SK-N-SH treated with all-trans-retinoic acid at 6 μM for 48 hours (cell line): Measurements from ENCODE around the gene ADIPOR2.

ENCODE experiments used
- ATAC-seq: fragments of 200-7000 bp; cut with Tn5 transposase; 3 replicates; pipeline ENCODE4 v1.9.1; 2020; ENCODE audit warnings: mild to moderate bottlenecking, moderate library complexity
- ARNTL ChIP-seq: fragments of 450-650 bp; formaldehyde crosslinking; IDR thresholded peaks from 2 replicates; pipeline ENCODE4 v1.5.0; 2020; ENCODE audit warnings: low read depth, mild to moderate bottlenecking, moderate library complexity, borderline replicate concordance
- BACH2 ChIP-seq: fragments of 250-450 bp; sonication (Bioruptor Pico); IDR thresholded peaks from 2 replicates; pipeline ENCODE4 v1.9.0; 2021; ENCODE audit warnings: mild to moderate bottlenecking, borderline replicate concordance
- CREB5 ChIP-seq: fragments of 250-450 bp; sonication (Bioruptor Pico); IDR thresholded peaks from 2 replicates; pipeline ENCODE4 v1.5.1; 2020; ENCODE audit warnings: low read depth, mild to moderate bottlenecking, moderate library complexity
- CSDC2 ChIP-seq: fragments of 250-450 bp; sonication (Bioruptor Pico); IDR thresholded peaks from 2 replicates; pipeline ENCODE4 v1.5.0; 2020; ENCODE audit warnings: mild to moderate bottlenecking, moderate library complexity
- CSRNP3 ChIP-seq: fragments of 250-450 bp; sonication (Bioruptor Pico); IDR thresholded peaks from 2 replicates; pipeline ENCODE4 v1.5.1; 2021; ENCODE audit warnings: mild to moderate bottlenecking, moderate library complexity
- ESRRG ChIP-seq: fragments of 250-450 bp; sonication (Bioruptor Pico); IDR thresholded peaks from 2 replicates; pipeline ENCODE4 v1.6.1; 2021; ENCODE audit warnings: mild to moderate bottlenecking
- ISL1 ChIP-seq: fragments of 250-450 bp; sonication (Bioruptor Pico); IDR thresholded peaks from 2 replicates; pipeline ENCODE4 v2.1.2; 2022; ENCODE audit warnings: mild to moderate bottlenecking, moderate library complexity
- OSR1 ChIP-seq: fragments of 250-450 bp; sonication (Bioruptor Pico); IDR thresholded peaks from 2 replicates; pipeline ENCODE4 v1.8.0; 2022; ENCODE audit warnings: moderate library complexity, mild to moderate bottlenecking, inconsistent platforms
- PATZ1 ChIP-seq: fragments of 250-450 bp; sonication (Bioruptor Pico); IDR thresholded peaks from 2 replicates; pipeline ENCODE4 v1.8.0; 2020; ENCODE audit warnings: mild to moderate bottlenecking, moderate library complexity, borderline replicate concordance
- POU6F1 ChIP-seq: fragments of 250-450 bp; sonication (Bioruptor Pico); IDR thresholded peaks from 2 replicates; pipeline ENCODE4 v1.8.0; 2021; ENCODE audit warnings: low read depth, mild to moderate bottlenecking, moderate library complexity, borderline replicate concordance
- RARB ChIP-seq: fragments of 250-450 bp; sonication (Bioruptor Pico); IDR thresholded peaks from 2 replicates; pipeline ENCODE4 v1.8.0; 2021; ENCODE audit warnings: mild to moderate bottlenecking, moderate library complexity
- TCF4 ChIP-seq: fragments of 250-450 bp; sonication (Bioruptor Pico); IDR thresholded peaks from 2 replicates; pipeline ENCODE4 v1.8.0; 2021; ENCODE audit warnings: mild to moderate bottlenecking, moderate library complexity, borderline replicate concordance
- TOX ChIP-seq: fragments of 250-450 bp; sonication (Bioruptor Pico); IDR thresholded peaks from 2 replicates; pipeline ENCODE4 v1.8.0; 2021; ENCODE audit warnings: mild to moderate bottlenecking, moderate library complexity, borderline replicate concordance
- TSHZ2 ChIP-seq: fragments of 250-450 bp; sonication (Bioruptor Pico); IDR thresholded peaks from 2 replicates; pipeline ENCODE4 v1.5.0; 2020; ENCODE audit warnings: mild to moderate bottlenecking, moderate library complexity
- ZC3H10 ChIP-seq: fragments of 250-450 bp; sonication (Bioruptor Pico); IDR thresholded peaks from 2 replicates; pipeline ENCODE4 v1.5.1; 2021; ENCODE audit warnings: mild to moderate bottlenecking, moderate library complexity
- ZFP3 ChIP-seq: fragments of 250-450 bp; sonication (Bioruptor Pico); IDR thresholded peaks from 2 replicates; pipeline ENCODE4 v1.5.0; 2020; ENCODE audit warnings: mild to moderate bottlenecking, moderate library complexity
- ZFP30 ChIP-seq: fragments of 450-650 bp; formaldehyde crosslinking; IDR thresholded peaks from 2 replicates; pipeline ENCODE4 v1.5.0; 2022; ENCODE audit warnings: mild to moderate bottlenecking, moderate library complexity
- ZNF565 ChIP-seq: fragments of 450-650 bp; formaldehyde crosslinking; conservative IDR thresholded peaks from 2 replicates; pipeline ENCODE4 v1.5.0; 2020; ENCODE audit warnings: low read depth, mild to moderate bottlenecking, moderate library complexity
- ZNF70 ChIP-seq: fragments of 450-650 bp; formaldehyde crosslinking; IDR thresholded peaks from 2 replicates; pipeline ENCODE4 v1.5.0; 2020; ENCODE audit warnings: mild to moderate bottlenecking, moderate library complexity
- ZNF8 ChIP-seq: fragments of 450-650 bp; formaldehyde crosslinking; IDR thresholded peaks from 2 replicates; pipeline ENCODE4 v1.5.0; 2020; ENCODE audit warnings: mild to moderate bottlenecking, moderate library complexity

The ADIPOR2 gene

GRCh38 chr12:1651946-1652345 lies 38.9 kb upstream of the ADIPOR2 start (continued):
- no peak for TF ChIP-seq CSRNP3
- no peak for TF ChIP-seq CREB5 (CRISPR knock-in tag)
- TF ChIP-seq ZNF70 = no peak
- no peak for TF ChIP-seq ZFP3 (CRISPR knock-in tag)
- no peak for TF ChIP-seq ESRRG (CRISPR knock-in tag)
- no peak for TF ChIP-seq BACH2

- ATAC-seq = no peak
- TF ChIP-seq RARB (CRISPR knock-in tag) = no peak
- TF ChIP-seq ISL1 (CRISPR knock-in tag) = no peak
- no peak for TF ChIP-seq TOX (CRISPR knock-in tag)
- TF ChIP-seq BACH2 = no peak
- no peak for TF ChIP-seq ARNTL (CRISPR knock-in tag)
- no peak for TF ChIP-seq CSDC2 (CRISPR knock-in tag)
- TF ChIP-seq TCF4 (CRISPR knock-in tag) = no peak
- TF ChIP-seq ZFP30 (CRISPR knock-in tag) = no peak
- TF ChIP-seq TSHZ2 (CRISPR knock-in tag) = no peak
- TF ChIP-seq ZNF70 = no peak
- no peak for TF ChIP-seq OSR1 (CRISPR knock-in tag)
- TF ChIP-seq ESRRG (CRISPR knock-in tag) = no peak
- no peak for TF ChIP-seq ZC3H10 (CRISPR knock-in tag)
- no peak for TF ChIP-seq POU6F1
- no peak for TF ChIP-seq ZFP3 (CRISPR knock-in tag)
- no peak for TF ChIP-seq ZNF565 (CRISPR knock-in tag)
- TF ChIP-seq CREB5 (CRISPR knock-in tag) = no peak
- TF ChIP-seq CSRNP3 = no peak
- no peak for TF ChIP-seq PATZ1 (CRISPR knock-in tag)
- TF ChIP-seq ZNF8 = no peak
Observed at GRCh38 chr12:1655225-1655788, 35.6 kb upstream of the ADIPOR2 start.
